ENCODE data around the gene HSBP1.

GRCh38 chr16:83806731-83807130 is 1.0 kb upstream of the HSBP1 start:
- TF ChIP-seq CTCF (IDR thresholded peaks at IDR 0.05; ENCODE audit: low read length): no peak
- TF ChIP-seq EZH2 (IDR thresholded peaks at IDR 0.05; ENCODE audit: borderline replicate concordance, low read length): no peak

Measured in OCI-LY1 (cell line).